Osteoblast (primary cell): ENCODE data around the gene NAGS. TPM values are rescaled to one million over a fixed set of nuclear protein-coding genes. Genes with fewer than 3 reads are reported as not detected.
A peak's percentile ranks its signal among the peaks of the same experiment; 100 is the strongest.

ENCODE experiments used
- DNase-seq: peaks from one replicate; pipeline ENCODE4 v3.0.0; 2011; ENCODE audit warnings: low spot score, mixed read lengths; ENCODE audit not compliant: insufficient read length; ENCODE audit errors: missing footprints
- H2AFZ ChIP-seq: 2 replicates; pipeline ENCODE4 v1.6.0; 2011; ENCODE audit warnings: mild to moderate bottlenecking, low read length
- H3K27ac ChIP-seq: 2 replicates; pipeline ENCODE4 v1.5.1; 2011; ENCODE audit warnings: mild to moderate bottlenecking, low read depth, low read length, moderate library complexity
- H3K27me3 ChIP-seq: 2 replicates; pipeline ENCODE4 v1.6.0; 2012; ENCODE audit warnings: mild to moderate bottlenecking, control low read depth, inconsistent platforms, low read length, moderate library complexity; ENCODE audit not compliant: insufficient read depth
- H3K36me3 ChIP-seq: 2 replicates; pipeline ENCODE4 v1.5.1; 2011; ENCODE audit warnings: mild to moderate bottlenecking, low read length, control low read depth, moderate library complexity; ENCODE audit not compliant: insufficient read depth
- H3K4me1 ChIP-seq: 2 replicates; pipeline ENCODE4 v1.5.1; 2011; ENCODE audit warnings: mild to moderate bottlenecking, low read length, control low read depth, moderate library complexity; ENCODE audit not compliant: insufficient read depth
- H3K4me2 ChIP-seq: 2 replicates; pipeline ENCODE4 v1.6.0; 2011; ENCODE audit warnings: mild to moderate bottlenecking, low read length; ENCODE audit not compliant: insufficient read depth
- H3K4me3 ChIP-seq: fragments of 200-600 bp; sonication (generic); 3 replicates; pipeline ENCODE4 v1.5.1; 2012; ENCODE audit warnings: mild to moderate bottlenecking, low read length, inconsistent platforms; ENCODE audit not compliant: insufficient read depth
- H3K79me2 ChIP-seq: 2 replicates; pipeline ENCODE4 v1.6.0; 2012; ENCODE audit warnings: mild to moderate bottlenecking, low read length, control low read depth, inconsistent platforms; ENCODE audit not compliant: insufficient read depth
- H3K9me3 ChIP-seq: 2 replicates; pipeline ENCODE4 v1.5.1; 2011; ENCODE audit warnings: low read depth, low read length, control low read depth
- H4K20me1 ChIP-seq: 2 replicates; pipeline ENCODE4 v1.6.0; 2012; ENCODE audit warnings: mild to moderate bottlenecking, low read length, control low read depth; ENCODE audit not compliant: insufficient read depth
- total RNA-seq: library from RNA; depleted of rRNA; stranded (reverse); fragments of >200 nt; gene quantifications from 2 replicates; pipeline ENCODE4 v1.2.3, GENCODE V29; 2012
- TF ChIP-seq, protein P1 (sequence below): IDR thresholded peaks from 2 replicates; pipeline ENCODE4 v1.5.1; 2011; ENCODE audit warnings: mild to moderate bottlenecking, low read depth, low read length, moderate library complexity; ENCODE audit errors: extremely low read depth

The NAGS gene
- total RNA-seq, 1 donor = 0.36 TPM

DNA sequence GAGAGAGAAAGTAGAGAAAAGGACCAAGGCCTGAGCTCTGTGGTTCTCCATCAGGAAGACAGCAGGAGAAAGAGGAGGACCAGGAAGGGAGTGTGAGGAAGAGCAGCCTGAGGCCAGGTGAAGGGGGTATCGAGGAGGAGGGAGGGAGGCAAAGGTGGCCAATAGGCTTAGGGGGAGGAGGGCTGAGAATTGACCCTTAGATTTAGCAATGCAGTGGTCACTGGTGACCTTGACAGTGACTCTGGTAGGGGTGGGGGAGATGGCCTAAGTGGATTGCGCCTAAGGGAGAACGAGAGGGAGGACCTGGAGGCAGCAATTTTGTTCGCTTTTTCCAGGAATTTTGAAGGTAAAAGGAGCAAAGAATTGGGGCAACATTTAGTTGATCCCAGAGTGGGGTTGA, 5.4 kb upstream of the NAGS start:
- DNase-seq = peak; percentile 8
- H2AFZ ChIP-seq = peak overlapping the region; percentile 27
- no peaks in the 10 kb centered on the region for H3K36me3 ChIP-seq
- no peaks in the 10 kb centered on the region for H3K79me2 ChIP-seq
- no peaks in the 10 kb centered on the region for H3K9me3 ChIP-seq
- H3K4me2 ChIP-seq = peak overlapping the region; percentile 35
- H3K4me3 ChIP-seq = no peak overlapping the region
- TF ChIP-seq, protein P1, sequence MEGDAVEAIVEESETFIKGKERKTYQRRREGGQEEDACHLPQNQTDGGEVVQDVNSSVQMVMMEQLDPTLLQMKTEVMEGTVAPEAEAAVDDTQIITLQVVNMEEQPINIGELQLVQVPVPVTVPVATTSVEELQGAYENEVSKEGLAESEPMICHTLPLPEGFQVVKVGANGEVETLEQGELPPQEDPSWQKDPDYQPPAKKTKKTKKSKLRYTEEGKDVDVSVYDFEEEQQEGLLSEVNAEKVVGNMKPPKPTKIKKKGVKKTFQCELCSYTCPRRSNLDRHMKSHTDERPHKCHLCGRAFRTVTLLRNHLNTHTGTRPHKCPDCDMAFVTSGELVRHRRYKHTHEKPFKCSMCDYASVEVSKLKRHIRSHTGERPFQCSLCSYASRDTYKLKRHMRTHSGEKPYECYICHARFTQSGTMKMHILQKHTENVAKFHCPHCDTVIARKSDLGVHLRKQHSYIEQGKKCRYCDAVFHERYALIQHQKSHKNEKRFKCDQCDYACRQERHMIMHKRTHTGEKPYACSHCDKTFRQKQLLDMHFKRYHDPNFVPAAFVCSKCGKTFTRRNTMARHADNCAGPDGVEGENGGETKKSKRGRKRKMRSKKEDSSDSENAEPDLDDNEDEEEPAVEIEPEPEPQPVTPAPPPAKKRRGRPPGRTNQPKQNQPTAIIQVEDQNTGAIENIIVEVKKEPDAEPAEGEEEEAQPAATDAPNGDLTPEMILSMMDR = no peak
- H3K27ac ChIP-seq = no peak overlapping the region
- no peaks in the 10 kb centered on the region for H4K20me1 ChIP-seq
- H3K27me3 ChIP-seq = peaks cover 13% of the 10 kb centered on the region
- peaks cover 27% of the 10 kb centered on the region for H3K4me1 ChIP-seq

DNA sequence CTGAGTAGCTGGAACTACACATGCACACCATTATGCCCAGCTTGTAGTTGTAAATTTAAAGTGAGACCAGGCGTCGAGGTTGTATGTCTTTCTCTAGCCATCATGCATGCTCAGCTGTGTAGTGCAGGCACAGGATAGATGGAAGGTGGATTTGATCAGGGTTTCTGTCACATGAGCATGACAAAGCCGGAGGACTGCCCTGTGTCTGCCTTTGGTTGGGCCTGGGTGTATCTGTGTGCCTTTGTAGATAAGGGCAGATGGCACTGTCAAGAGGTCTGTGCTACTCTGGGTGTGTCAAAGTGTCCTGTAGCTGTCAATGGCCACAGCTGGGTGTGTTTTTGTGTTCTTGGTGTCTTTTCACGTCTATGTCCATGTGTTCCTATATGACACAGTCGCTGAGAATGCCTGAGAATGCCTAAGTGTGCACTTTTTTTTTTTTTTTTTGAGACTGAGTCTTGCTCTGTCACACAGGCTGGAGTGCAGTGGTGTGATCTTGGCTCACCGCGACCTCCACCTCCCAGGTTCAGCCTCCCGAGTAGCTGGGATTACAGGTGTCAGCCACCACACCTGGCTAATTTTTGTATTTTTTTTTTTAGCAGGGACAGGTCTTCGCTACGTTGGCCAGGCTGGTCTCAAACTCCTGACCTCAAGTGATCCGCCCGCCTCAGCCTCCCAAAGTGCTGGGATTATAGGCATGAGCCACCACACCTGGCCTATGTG, 4.1 kb upstream of the NAGS start:
- peaks cover 10% of the 10 kb centered on the region for H3K27me3 ChIP-seq
- H3K36me3 ChIP-seq = no peaks in the 10 kb centered on the region
- no peak overlapping the region for H3K4me3 ChIP-seq
- no peaks in the 10 kb centered on the region for H3K79me2 ChIP-seq
- no peak overlapping the region for H3K27ac ChIP-seq
- no peaks in the 10 kb centered on the region for H4K20me1 ChIP-seq
- H3K4me1 ChIP-seq = peaks cover 23% of the 10 kb centered on the region
- DNase-seq = peak; percentile 30
- H3K4me2 ChIP-seq = no peak overlapping the region
- no peak overlapping the region for H2AFZ ChIP-seq
- H3K9me3 ChIP-seq = no peaks in the 10 kb centered on the region
- TF ChIP-seq, protein P1 = no peak

DNA sequence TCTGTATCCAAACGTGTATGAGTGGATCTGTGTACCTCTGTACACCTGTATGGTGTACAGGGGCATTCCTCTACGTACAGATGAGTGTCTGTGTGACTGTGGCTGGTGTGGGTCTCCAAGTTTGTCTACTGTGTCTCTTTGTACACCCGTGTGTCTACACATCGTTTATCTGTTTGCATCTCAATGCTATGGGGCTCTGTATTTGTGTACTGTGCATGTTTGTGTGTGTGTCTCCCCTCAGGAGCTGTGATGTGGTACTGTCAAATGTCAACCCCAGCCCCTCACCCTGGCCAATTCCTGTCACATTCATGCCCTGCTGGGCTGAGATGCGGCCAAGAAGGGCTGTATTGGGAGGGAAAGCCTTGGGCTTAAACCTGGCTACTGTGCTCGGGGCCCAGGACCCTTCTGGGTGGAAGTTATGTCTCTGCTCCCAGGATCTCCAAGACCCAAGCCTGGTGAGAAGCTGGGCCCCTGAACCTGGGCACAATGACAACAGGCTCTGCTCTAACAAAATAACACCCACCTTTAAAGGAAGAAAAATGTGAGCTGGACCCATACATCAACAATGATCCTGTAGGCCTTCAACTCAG, 3.5 kb upstream of the NAGS start:
- Histone ChIP-seq H3K4me3 (no peak overlapping the region), H3K4me1 (peaks cover 30% of the 10 kb centered on the region), H3K27ac (no peak overlapping the region), H4K20me1 (no peaks in the 10 kb centered on the region), H3K4me2 (no peak overlapping the region), H3K36me3 (no peaks in the 10 kb centered on the region), H3K27me3 (peaks cover 12% of the 10 kb centered on the region), H2AFZ (no peak overlapping the region), H3K9me3 (no peaks in the 10 kb centered on the region), H3K79me2 (no peaks in the 10 kb centered on the region)
- DNase-seq = peak; percentile 37
- TF ChIP-seq, protein P1 = no peak

DNA sequence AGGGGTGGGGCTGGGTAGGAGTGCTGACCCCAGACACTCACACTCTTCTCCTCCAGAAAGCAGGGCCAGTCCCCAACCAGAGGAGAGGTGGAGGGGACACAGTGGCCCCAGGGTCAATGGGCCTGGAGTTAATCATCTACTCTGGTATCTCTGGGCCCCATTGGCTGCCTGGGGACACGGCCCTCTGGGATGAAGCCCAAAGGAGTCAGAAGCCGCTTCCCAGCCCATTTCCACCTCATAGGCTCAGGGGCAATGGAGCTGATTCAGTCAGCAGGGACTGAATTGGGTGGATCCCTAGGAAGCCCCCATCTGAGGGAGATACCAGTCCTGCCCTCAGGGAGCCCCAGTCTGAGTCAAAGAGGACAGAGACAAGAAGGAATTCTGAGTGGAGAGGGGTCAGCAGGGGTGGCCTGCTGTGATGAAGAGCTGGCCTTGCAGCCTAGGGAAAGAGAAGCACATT, 2.9 kb upstream of the NAGS start:
- H3K79me2 ChIP-seq = no peaks in the 10 kb centered on the region
- H3K36me3 ChIP-seq = no peaks in the 10 kb centered on the region
- no peak overlapping the region for H3K4me2 ChIP-seq
- no peak overlapping the region for H2AFZ ChIP-seq
- H4K20me1 ChIP-seq = no peaks in the 10 kb centered on the region
- H3K4me1 ChIP-seq = peaks cover 35% of the 10 kb centered on the region
- TF ChIP-seq, protein P1 = no peak
- H3K4me3 ChIP-seq = no peak overlapping the region
- no peak overlapping the region for H3K27ac ChIP-seq
- H3K9me3 ChIP-seq = no peaks in the 10 kb centered on the region
- peak; percentile 65 for DNase-seq
- H3K27me3 ChIP-seq = peaks cover 14% of the 10 kb centered on the region
